ENCODE data around the gene FAM241A. TPM values are rescaled to one million over a fixed set of nuclear protein-coding genes. Genes with fewer than 3 reads are reported as not detected.

FAM241A gene
- total and polyA plus RNA-seq, 2 donors (not counting 3 experiments of a cell fraction or from before 2014, with no cell fraction given): 3.2 to 9.1 TPM

DNA sequence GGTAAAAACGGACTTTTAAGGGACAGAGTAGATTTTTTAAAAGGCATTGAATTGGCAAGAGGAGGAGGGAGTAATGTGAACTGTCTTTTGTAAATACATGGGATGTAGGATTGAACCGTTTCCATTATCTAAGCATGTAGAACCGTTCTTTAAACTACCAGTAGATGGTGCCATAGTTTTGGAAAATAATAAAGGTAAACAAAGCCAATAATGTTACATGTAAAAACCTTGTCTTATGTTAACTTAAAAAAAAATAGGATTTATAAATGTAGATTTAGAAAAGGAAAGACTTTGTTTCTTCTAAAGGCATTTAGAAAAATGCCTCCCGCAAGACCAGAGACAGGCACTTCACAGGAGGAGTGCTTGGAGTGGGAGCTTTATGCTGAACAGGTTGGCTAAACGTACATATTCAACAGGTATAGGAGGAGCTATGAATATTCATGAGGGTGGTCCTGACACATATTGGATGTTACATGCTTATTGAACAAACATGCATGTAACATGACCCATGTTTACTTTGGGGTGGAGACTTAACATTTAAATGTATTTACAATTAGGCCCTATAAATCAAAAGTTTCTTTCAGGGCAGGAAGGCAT lies 45.5 kb upstream of the FAM241A start:
- intact Hi-C loops (cut with micrococcal nuclease): loop anchor here (1.0 to 5.0 kb wide), 8 partner anchors 24 to 505 kb away; no protein-coding TSS in a partner anchor
- Histone ChIP-seq H3K4me2 (ENCODE audit: insufficient read depth, low read length) (no peak overlapping the region), H3K27ac (ENCODE audit: insufficient read depth, low read depth, low read length) (no peak overlapping the region), H3K4me1 (ENCODE audit: control insufficient read depth, extremely low read depth, insufficient read depth, low read length) (peaks cover 10% of the 10 kb centered on the region), H3K36me3 (ENCODE audit: control insufficient read depth in 2 of 2, extremely low read depth in 1 of 2, insufficient read depth in 2 of 2, low read length in 2 of 2) (no peaks in the 10 kb centered on the region), H3K27me3 (ENCODE audit: control insufficient read depth in 2 of 2, insufficient read depth in 2 of 2, low read length in 2 of 2) (no peaks in the 10 kb centered on the region), H3K9me3 (replicated peaks; ENCODE audit: control insufficient read depth, insufficient read depth, low read length) (no peaks in the 10 kb centered on the region), H3K4me3 (replicated peaks in 1 of 3; ENCODE audit: insufficient read depth in 1 of 3, low read depth in 1 of 3, low read length in 3 of 3) (no peak overlapping the region), H2AFZ (ENCODE audit: low read depth, low read length) (peak overlapping the region; percentile 75), H3K79me2 (ENCODE audit: control insufficient read depth, insufficient read depth, low read length) (no peaks in the 10 kb centered on the region), H4K20me1 (replicated peaks; ENCODE audit: control insufficient read depth, extremely low read depth, insufficient read depth, low read length) (no peaks in the 10 kb centered on the region), H3K9me1 (replicated peaks; ENCODE audit: control insufficient read depth, extremely low read depth, insufficient read depth, low read length) (no peaks in the 10 kb centered on the region), H3K9ac (replicated peaks; ENCODE audit: extremely low read depth, insufficient read depth, low read length) (no peak overlapping the region)
- CTCF ChIA-PET: interaction anchor here (0.6 to 7.9 kb wide), 59 partner anchors 9 to 663 kb away, joined by 3 to 191 read pairs (median 5); partner anchors contain the start of genes ALPK1, AP1AR and NEUROG2
- FAIRE-seq (peak; percentile 76), DNase-seq (ENCODE audit: low read depth, low spot score) (peak; percentile 80)
- no TSS peak for BruUV-seq (replicated peaks)
- dilution Hi-C loops (cut with MboI; ENCODE audit: extremely low pct_ligation_motif_present, low sequenced_read_pairs): no loop called here
- POLR2A ChIA-PET: interaction anchor here (1.1 kb wide), 1 partner anchor 133 kb away, joined by 5 read pairs; no protein-coding TSS in a partner anchor
- TF ChIP-seq, protein P1, sequence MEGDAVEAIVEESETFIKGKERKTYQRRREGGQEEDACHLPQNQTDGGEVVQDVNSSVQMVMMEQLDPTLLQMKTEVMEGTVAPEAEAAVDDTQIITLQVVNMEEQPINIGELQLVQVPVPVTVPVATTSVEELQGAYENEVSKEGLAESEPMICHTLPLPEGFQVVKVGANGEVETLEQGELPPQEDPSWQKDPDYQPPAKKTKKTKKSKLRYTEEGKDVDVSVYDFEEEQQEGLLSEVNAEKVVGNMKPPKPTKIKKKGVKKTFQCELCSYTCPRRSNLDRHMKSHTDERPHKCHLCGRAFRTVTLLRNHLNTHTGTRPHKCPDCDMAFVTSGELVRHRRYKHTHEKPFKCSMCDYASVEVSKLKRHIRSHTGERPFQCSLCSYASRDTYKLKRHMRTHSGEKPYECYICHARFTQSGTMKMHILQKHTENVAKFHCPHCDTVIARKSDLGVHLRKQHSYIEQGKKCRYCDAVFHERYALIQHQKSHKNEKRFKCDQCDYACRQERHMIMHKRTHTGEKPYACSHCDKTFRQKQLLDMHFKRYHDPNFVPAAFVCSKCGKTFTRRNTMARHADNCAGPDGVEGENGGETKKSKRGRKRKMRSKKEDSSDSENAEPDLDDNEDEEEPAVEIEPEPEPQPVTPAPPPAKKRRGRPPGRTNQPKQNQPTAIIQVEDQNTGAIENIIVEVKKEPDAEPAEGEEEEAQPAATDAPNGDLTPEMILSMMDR (IDR thresholded peaks at IDR 0.05; ENCODE audit: extremely low read depth in 1 of 2, insufficient read depth in 1 of 2, low read depth in 1 of 2, low read length in 2 of 2): peak; percentile 28 to 45
- TF ChIP-seq, protein P2, sequence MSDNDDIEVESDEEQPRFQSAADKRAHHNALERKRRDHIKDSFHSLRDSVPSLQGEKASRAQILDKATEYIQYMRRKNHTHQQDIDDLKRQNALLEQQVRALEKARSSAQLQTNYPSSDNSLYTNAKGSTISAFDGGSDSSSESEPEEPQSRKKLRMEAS (IDR thresholded peaks at IDR 0.05; ENCODE audit: insufficient read depth, insufficient read length): no peak

DNA sequence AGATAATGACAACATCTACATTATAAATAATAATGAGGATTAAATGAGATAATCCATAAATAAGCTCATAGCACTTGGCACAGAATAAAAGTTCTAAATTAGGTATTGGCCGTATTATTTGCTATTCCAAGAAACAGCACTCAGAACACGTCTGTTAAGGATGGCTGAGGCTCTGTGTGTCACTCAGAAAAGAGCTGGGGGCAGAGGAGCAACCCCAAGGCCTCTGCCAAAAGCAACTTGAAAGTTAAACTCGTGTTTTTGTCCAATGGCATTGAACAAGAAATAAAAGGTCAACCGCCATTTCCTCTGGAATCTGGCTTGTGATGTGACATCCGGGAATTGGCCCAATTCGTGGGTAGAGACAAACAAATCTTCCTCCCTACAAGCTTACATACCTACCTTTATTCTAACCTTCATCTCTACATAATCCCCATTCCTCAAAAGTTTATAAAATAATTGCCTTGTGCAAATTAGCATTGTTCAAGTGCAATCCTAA lies 42.3 kb upstream of the FAM241A start:
- Histone ChIP-seq H3K79me2 (ENCODE audit: control insufficient read depth, insufficient read depth, low read length) (no peaks in the 10 kb centered on the region), H3K27ac (ENCODE audit: insufficient read depth, low read depth, low read length) (no peak overlapping the region), H4K20me1 (replicated peaks; ENCODE audit: control insufficient read depth, extremely low read depth, insufficient read depth, low read length) (no peaks in the 10 kb centered on the region), H3K4me1 (ENCODE audit: control insufficient read depth, extremely low read depth, insufficient read depth, low read length) (peaks cover 10% of the 10 kb centered on the region), H3K9ac (replicated peaks; ENCODE audit: extremely low read depth, insufficient read depth, low read length) (no peak overlapping the region), H3K4me2 (ENCODE audit: insufficient read depth, low read length) (peak overlapping the region; percentile 22), H3K9me3 (replicated peaks; ENCODE audit: control insufficient read depth, insufficient read depth, low read length) (no peaks in the 10 kb centered on the region), H2AFZ (ENCODE audit: low read depth, low read length) (peak overlapping the region; percentile 62), H3K27me3 (ENCODE audit: control insufficient read depth in 2 of 2, insufficient read depth in 2 of 2, low read length in 2 of 2) (no peaks in the 10 kb centered on the region), H3K36me3 (ENCODE audit: control insufficient read depth in 2 of 2, extremely low read depth in 1 of 2, insufficient read depth in 2 of 2, low read length in 2 of 2) (no peaks in the 10 kb centered on the region), H3K9me1 (replicated peaks; ENCODE audit: control insufficient read depth, extremely low read depth, insufficient read depth, low read length) (no peaks in the 10 kb centered on the region), H3K4me3 (replicated peaks in 1 of 3; ENCODE audit: insufficient read depth in 1 of 3, low read depth in 1 of 3, low read length in 3 of 3) (no peak overlapping the region)
- POLR2A ChIA-PET: no interaction called here
- intact Hi-C loops (cut with micrococcal nuclease): no loop called here
- FAIRE-seq (no peak), DNase-seq (ENCODE audit: low read depth, low spot score) (peak; percentile 19)
- dilution Hi-C loops (cut with MboI; ENCODE audit: extremely low pct_ligation_motif_present, low sequenced_read_pairs): no loop called here
- no TSS peak for BruUV-seq (replicated peaks)
- CTCF ChIA-PET: interaction anchor here (0.6 to 7.9 kb wide), 5 partner anchors 38 to 132 kb away, joined by 3 to 191 read pairs (median 4); partner anchors contain the start of gene AP1AR
- TF ChIP-seq FOS (IDR thresholded peaks at IDR 0.05; ENCODE audit: borderline replicate concordance, insufficient read depth, low read length) (no peak), JUN (IDR thresholded peaks at IDR 0.05; ENCODE audit: borderline replicate concordance, insufficient read depth, insufficient read length, low read depth) (no peak), MYC (IDR thresholded peaks at IDR 0.05; ENCODE audit: low read depth, low read length) (no peak), EZH2 (IDR thresholded peaks at IDR 0.05; ENCODE audit: borderline replicate concordance, low read depth, low read length, severe bottlenecking) (no peak), POLR2AphosphoS5 (IDR thresholded peaks at IDR 0.05; ENCODE audit: insufficient read depth, low read depth, low read length) (no peak), POLR2A (IDR thresholded peaks at IDR 0.05; ENCODE audit: low read depth, low read length) (no peak), GATA2 (IDR thresholded peaks at IDR 0.05; ENCODE audit: insufficient read depth, insufficient read length, low read depth, low read length) (no peak)
- TF ChIP-seq, protein P2 (IDR thresholded peaks at IDR 0.05; ENCODE audit: insufficient read depth, insufficient read length): no peak
- TF ChIP-seq, protein P1 (IDR thresholded peaks at IDR 0.05; ENCODE audit: extremely low read depth in 1 of 2, insufficient read depth in 1 of 2, low read depth in 1 of 2, low read length in 2 of 2): no peak

All from endothelial cell of umbilical vein (primary cell).